K562 (cell line): Measurements from ENCODE around the gene GSTA4. TPM values are rescaled to one million over a fixed set of nuclear protein-coding genes. Genes with fewer than 3 reads are reported as not detected.
A peak's percentile ranks its signal among the peaks of the same experiment; 100 is the strongest.

Source experiments
- ATAC-seq: fragments of 200-7000 bp; cut with Tn5 transposase; 3 replicates; pipeline ENCODE4 v1.9.1; 2020; ENCODE audit warnings: moderate library complexity
- BruUV-seq: library from RNA; stranded (reverse); fragments of 400-500 nt; replicated peaks from 2 replicates; lab custom pipeline; 2021; lab: Mats Ljungman, UMichigan
- CTCF ChIA-PET: fragments of 300-600 bp; formaldehyde crosslinking; extraction: SDS; loops from one replicate; lab custom pipeline; 2021; ENCODE audit warnings: low intra/inter-chr PET ratio; lab: Yijun Ruan, JAX
- POLR2A ChIA-PET: fragments of 300-600, 350-650 bp; sonication (Branson Sonifier 250); formaldehyde crosslinking; extraction: SDS; loops from one replicate; lab custom pipeline; 2021; ENCODE audit warnings: antibody characterized with exemption, inconsistent platforms; lab: Yijun Ruan, JAX
- DNase-seq, 4 experiments: peaks; one replicate each; pipeline versions ENCODE4 v3.0.0 to v3.0.0-alpha.2; 2011 to 2018; ENCODE audit warnings: low spot score in 3 of 4, mixed read lengths in 3 of 4; ENCODE audit errors: extremely low read depth in 1 of 4
- FAIRE-seq: peaks from 2 replicates; lab custom pipeline; 2011; peaks lifted over from hg19 to GRCh38; lab: Jason Lieb, UNC
- H2AFZ ChIP-seq: 2 replicates; pipeline ENCODE4 v1.6.0; 2011; ENCODE audit warnings: low read depth, low read length, control low read depth, inconsistent platforms
- H3K27ac ChIP-seq: fragments of 200-600 bp; 3 replicates; pipeline ENCODE4 v1.8.0; 2011; ENCODE audit warnings: low read depth, mild to moderate bottlenecking, control low read depth, inconsistent platforms, low read length, moderate library complexity, mixed read lengths; ENCODE audit errors: extremely low read depth
- H3K27me3 ChIP-seq, 2 experiments: fragments of 300-600 bp in 1 of 2; 2 replicates in 1 of 2; 3 replicates in 1 of 2; pipeline versions ENCODE4 v1.6.0 to v1.8.0; 2011; ENCODE audit warnings: inconsistent platforms in 2 of 2, low read length in 2 of 2, mild to moderate bottlenecking in 1 of 2, mixed read lengths in 1 of 2, moderate library complexity in 1 of 2; ENCODE audit not compliant: control insufficient read depth in 2 of 2, insufficient read depth in 2 of 2
- H3K36me3 ChIP-seq: fragments of 300-600 bp; 3 replicates; pipeline ENCODE4 v1.8.0; 2011; ENCODE audit warnings: mild to moderate bottlenecking, low read length, inconsistent platforms; ENCODE audit not compliant: control insufficient read depth, insufficient read depth
- H3K4me1 ChIP-seq, 2 experiments: fragments of 200-600 bp in 1 of 2; replicated peaks in 1 of 2; 2 replicates in 1 of 2; 3 replicates in 1 of 2; pipeline versions ENCODE4 v1.5.1 to v1.8.0; 2011; ENCODE audit warnings: inconsistent platforms in 2 of 2, low read length in 2 of 2, mild to moderate bottlenecking in 1 of 2, mixed read lengths in 1 of 2, moderate library complexity in 1 of 2; ENCODE audit not compliant: control insufficient read depth in 2 of 2, insufficient read depth in 2 of 2
- H3K4me2 ChIP-seq: 2 replicates; pipeline ENCODE4 v1.6.1; 2011; ENCODE audit warnings: low read length, control low read depth, inconsistent platforms, mixed read lengths; ENCODE audit not compliant: insufficient read depth
- H3K4me3 ChIP-seq: fragments of 200-600 bp; sonication (generic), shearing (Covaris generic); 2 replicates; pipeline ENCODE4 v1.5.1; 2016; ENCODE audit warnings: control low read depth, inconsistent platforms
- H3K79me2 ChIP-seq: fragments of 200-600 bp; 3 replicates; pipeline ENCODE4 v1.8.0; 2011; ENCODE audit warnings: low read length, inconsistent platforms; ENCODE audit not compliant: control insufficient read depth, insufficient read depth
- H3K9ac ChIP-seq, 2 experiments: 2 replicates each; pipeline versions ENCODE4 v1.6.0 to v1.6.1; 2011; ENCODE audit warnings: low read depth in 2 of 2, low read length in 2 of 2, control low read depth in 1 of 2, inconsistent platforms in 1 of 2, mild to moderate bottlenecking in 1 of 2, mixed read lengths in 1 of 2; ENCODE audit not compliant: insufficient read depth in 1 of 2
- H3K9me1 ChIP-seq: one replicate; pipeline ENCODE4 v1.6.0; 2011; ENCODE audit warnings: inconsistent platforms, mild to moderate bottlenecking, low read length, moderate library complexity; ENCODE audit not compliant: control insufficient read depth, insufficient read depth
- H3K9me3 ChIP-seq: replicated peaks from 2 replicates; pipeline ENCODE4 v1.5.1; 2011; ENCODE audit warnings: low read depth, low read length, inconsistent platforms; ENCODE audit not compliant: control insufficient read depth, insufficient read depth
- H4K20me1 ChIP-seq: replicated peaks from 2 replicates; pipeline ENCODE4 v1.6.1; 2011; ENCODE audit warnings: low read length, inconsistent platforms, mixed read lengths; ENCODE audit not compliant: control insufficient read depth, insufficient read depth
- BRF1 ChIP-seq: IDR thresholded peaks from 3 replicates; pipeline ENCODE4 v1.6.1; 2011; ENCODE audit warnings: borderline replicate concordance, mild to moderate bottlenecking; ENCODE audit not compliant: insufficient read length; ENCODE audit errors: extremely low read depth
- E2F8 ChIP-seq: fragments of 450-650 bp; IDR thresholded peaks from 2 replicates; pipeline ENCODE4 v1.7.1; 2018; ENCODE audit warnings: mild to moderate bottlenecking, low read depth; ENCODE audit not compliant: partially characterized antibody
- ELF1 ChIP-seq: fragments of 200-800 bp; sonication (Bioruptor generic); IDR thresholded peaks from 2 replicates; pipeline ENCODE4 v1.6.1; 2016; ENCODE audit warnings: missing genetic modification characterization, missing compliant biosample characterization
- EP400 ChIP-seq: fragments of 450-650 bp; IDR thresholded peaks from 2 replicates; pipeline ENCODE4 v1.6.1; 2017; ENCODE audit warnings: antibody characterized with exemption, mild to moderate bottlenecking, moderate library complexity
- GABPB2 ChIP-seq: fragments of 250-450 bp; sonication (Bioruptor Pico); conservative IDR thresholded peaks from 2 replicates; pipeline ENCODE4 v1.5.1; 2021; ENCODE audit warnings: mild to moderate bottlenecking
- HDAC6 ChIP-seq: IDR thresholded peaks from 2 replicates; pipeline ENCODE4 v1.6.1; 2012; ENCODE audit warnings: low read depth, mild to moderate bottlenecking, control low read depth, inconsistent platforms, low read length, moderate library complexity
- HLTF ChIP-seq: fragments of 450-650 bp; IDR thresholded peaks from 2 replicates; pipeline ENCODE4 v1.6.1; 2016
- KLF16 ChIP-seq: IDR thresholded peaks from 2 replicates; pipeline ENCODE4 v1.6.1; 2016; ENCODE audit warnings: antibody characterized with exemption
- RCOR1 ChIP-seq, 2 experiments: IDR thresholded peaks; 2 replicates each; pipeline ENCODE4 v1.6.1; 2012; ENCODE audit warnings: low read depth in 2 of 2, low read length in 2 of 2, borderline replicate concordance in 1 of 2, improper control_type of control experiment in 1 of 2
- STAT5B ChIP-seq: fragments of 250-450 bp; sonication (Bioruptor Pico); IDR thresholded peaks from 2 replicates; pipeline ENCODE4 v1.8.0; 2021; ENCODE audit warnings: mild to moderate bottlenecking, inconsistent platforms
- TFAM ChIP-seq: fragments of 250-450 bp; sonication (Bioruptor Pico); conservative IDR thresholded peaks from 2 replicates; pipeline ENCODE4 v1.5.0; 2021; ENCODE audit warnings: mild to moderate bottlenecking, moderate library complexity
- ZBTB7A ChIP-seq: IDR thresholded peaks from 2 replicates; pipeline ENCODE4 v1.6.1; 2011; ENCODE audit warnings: low read depth, mild to moderate bottlenecking, low read length, moderate library complexity, borderline replicate concordance; ENCODE audit not compliant: control insufficient read depth
- ZNF197 ChIP-seq: fragments of 200-800 bp; sonication (Bioruptor generic); IDR thresholded peaks from 2 replicates; pipeline ENCODE4 v1.6.1; 2016; ENCODE audit warnings: low read depth, missing genetic modification characterization, missing compliant biosample characterization
- ZNF512 ChIP-seq: IDR thresholded peaks from 2 replicates; pipeline ENCODE4 v1.6.1; 2016; ENCODE audit warnings: missing genetic modification characterization, missing compliant biosample characterization
- ZNF518B ChIP-seq: fragments of 250-450 bp; sonication (Bioruptor Pico); IDR thresholded peaks from 2 replicates; pipeline ENCODE4 v1.5.0; 2021; ENCODE audit warnings: mild to moderate bottlenecking, moderate library complexity
- WGBS: fragments of 100-300 bp; shearing (Covaris generic); methylation state at CpG from one replicate; pipeline ENCODE4 v1.1.6; 2016; ENCODE audit warnings: low coverage, mixed read lengths; ENCODE audit not compliant: insufficient coverage; ENCODE audit errors: missing lambda C conversion rate; 5-methylcytosine and 5-hydroxymethylcytosine counted together
- in situ Hi-C: fragments of 300-500 bp; cut with MboI; formaldehyde crosslinking; loops from 4 replicates; pipeline ENCODE4 v1.15.0; 2018; ENCODE audit warnings: inconsistent platforms, mixed read lengths
- intact Hi-C: fragments of 100-400 bp; cut with micrococcal nuclease; formaldehyde crosslinking; loops from 2 replicates; pipeline ENCODE4 v1.14.2; 2022
- polyA plus RNA-seq, 8 experiments: library from polyadenylated mRNA; depleted of rRNA in 4 of 8; stranded (reverse) in 5 of 8; unstranded in 3 of 8; fragments of >200 nt; fragmentation: Nextera tagmentation in 2 of 8; fragmentation: Illumina TruSeq in 1 of 8; extraction: Ambion mirVana in 2 of 8; extraction: Trizol in 1 of 8; gene quantifications; 2 replicates each; pipeline versions ENCODE4 v1.2.1 to v1.2.3, GENCODE V29; 2011 to 2014; ENCODE audit warnings: inconsistent platforms in 1 of 8, missing spikeins in 1 of 8
- total RNA-seq, 7 experiments: library from RNA; depleted of rRNA in 6 of 7; stranded (reverse); fragments of >200 nt in 6 of 7; fragmentation: Illumina TruSeq in 2 of 7; extraction: Trizol in 2 of 7; gene quantifications; 2 replicates each; pipeline versions ENCODE4 v1.2.1 to v1.2.3, GENCODE V29; 2011 to 2021; ENCODE audit warnings: low replicate concordance in 1 of 7

The GSTA4 gene
- total and polyA plus RNA-seq, 9 of the 15 experiments (the other 6 are each of a cell fraction or from before 2014, with no cell fraction given): 0.89 to 4.0 (median 2.0) TPM

- in situ Hi-C loops: no loop called here
- DNase-seq (no peak), FAIRE-seq (no peak), ATAC-seq (no peak)
- Histone ChIP-seq H3K79me2 (no peaks in the 10 kb centered on the region), H3K9me1 (no peaks in the 10 kb centered on the region), H3K27me3 (no peaks in the 10 kb centered on the region), H3K27ac (no peak overlapping the region), H3K9me3 (no peaks in the 10 kb centered on the region), H3K4me3 (no peak overlapping the region), H3K4me2 (no peak overlapping the region), H2AFZ (no peak overlapping the region), H3K36me3 (peaks cover 8% of the 10 kb centered on the region; the same call in 1 of the 3 replicates), H4K20me1 (no peaks in the 10 kb centered on the region), H3K4me1 (no peaks in the 10 kb centered on the region), H3K9ac (no peak overlapping the region)
- ChIA-PET POLR2A (interaction anchor here (0.6 kb wide), 1 partner anchor 17 kb away, joined by 4 read pairs; the partner anchor contains the start of gene GSTA4), CTCF (no interaction called here)
- WGBS: 8% methylated on average over 1 of the region's 1 CpG
- BruUV-seq: no TSS peak
- intact Hi-C loops: no loop called here
- TF ChIP-seq HDAC6 (no peak), STAT5B (CRISPR knock-in tag) (no peak), BRF1 (no peak), ZNF518B (no peak), EP400 (no peak), HLTF (no peak), ZNF512 (tag) (no peak), ELF1 (no peak), TFAM (no peak), ZNF197 (no peak), ZBTB7A (no peak), RCOR1 (IDR thresholded peaks at IDR 0.05; ENCODE audit: borderline replicate concordance in 1 of 2, low read depth in 2 of 2, low read length in 2 of 2) (0 out of 4 replicates have a peak, but pooled peaks of 1 of the 2 experiments have one; percentile 34), E2F8 (no peak), KLF16 (no peak), GABPB2 (no peak)
Measured at GRCh38 chr6:53011979-53012378, 16.9 kb upstream of the GSTA4 start.
